LNCAP (cell line): ENCODE data around the gene CD209.

ENCODE experiments used
- CTCF ChIP-seq: fragments of 450-650 bp; IDR thresholded peaks from 2 replicates; pipeline ENCODE4 v1.5.1; 2017; ENCODE audit warnings: mild to moderate bottlenecking

CD209 gene

GRCh38 chr19:7763696-7764095, 16.4 kb upstream of the CD209 start:
- TF ChIP-seq CTCF, result no peak

GRCh38 chr19:7762719-7763293, 15.5 kb upstream of the CD209 start, which contains the start of gene CLEC4M:
TSS of gene CLEC4M (plus strand) at chr19:7763243. CDS start at chr19:7763267, 24 bp downstream.
- no peak for TF ChIP-seq CTCF

GRCh38 chr19:7759156-7759555, 11.8 kb upstream of the CD209 start:
- TF ChIP-seq CTCF, result no peak

- TF ChIP-seq CTCF, result no peak
These were observed 10.0 kb upstream of the CD209 start for GRCh38 chr19:7757358-7757757.

GRCh38 chr19:7756258-7756657, 8.9 kb upstream of the CD209 start:
- TF ChIP-seq CTCF, result no peak

GRCh38 chr19:7751157-7751783, 3.9 kb upstream of the CD209 start:
- TF ChIP-seq CTCF, result no peak

- no peak for TF ChIP-seq CTCF
These were observed 1.4 kb upstream of the CD209 start for GRCh38 chr19:7748756-7749155.
